BLaER1 (cell line): Measurements from ENCODE around the gene LCLAT1.

Source experiments
- H3K27ac ChIP-seq: shearing (Covaris generic); formaldehyde crosslinking; 2 replicates; pipeline ENCODE4 v1.8.1; 2022
- H3K27me3 ChIP-seq: shearing (Covaris generic); formaldehyde crosslinking; 2 replicates; pipeline ENCODE4 v1.8.1; 2022
- H3K36me3 ChIP-seq: shearing (Covaris generic); formaldehyde crosslinking; 2 replicates; pipeline ENCODE4 v1.8.1; 2022
- H3K4me1 ChIP-seq: shearing (Covaris generic); formaldehyde crosslinking; 2 replicates; pipeline ENCODE4 v1.8.1; 2022
- H3K4me2 ChIP-seq: shearing (Covaris generic); formaldehyde crosslinking; 2 replicates; pipeline ENCODE4 v1.8.1; 2022
- H3K4me3 ChIP-seq: shearing (Covaris generic); formaldehyde crosslinking; 2 replicates; pipeline ENCODE4 v1.8.1; 2022
- H3K9ac ChIP-seq: shearing (Covaris generic); formaldehyde crosslinking; 2 replicates; pipeline ENCODE4 v1.8.1; 2022
- H3K9me3 ChIP-seq: shearing (Covaris generic); formaldehyde crosslinking; 2 replicates; pipeline ENCODE4 v1.8.1; 2022
- H4K20me1 ChIP-seq: shearing (Covaris generic); formaldehyde crosslinking; 2 replicates; pipeline ENCODE4 v1.8.1; 2022
- Cebpa-rat ChIP-seq: shearing (Covaris generic); IDR thresholded peaks from 2 replicates; pipeline ENCODE4 v1.8.1; 2022

LCLAT1 gene

GRCh38 chr2:30567317-30567716, 120.3 kb downstream of the LCLAT1 start:
- no peak overlapping the region for H3K4me3 ChIP-seq
- no peaks in the 10 kb centered on the region for H3K27me3 ChIP-seq
- H3K4me2 ChIP-seq, result no peak overlapping the region
- no peak for TF ChIP-seq Cebpa-rat
- H3K9me3 ChIP-seq, result no peaks in the 10 kb centered on the region
- H3K4me1 ChIP-seq, result no peaks in the 10 kb centered on the region
- peaks cover 40% of the 10 kb centered on the region for H3K36me3 ChIP-seq
- no peak overlapping the region for H3K9ac ChIP-seq
- H4K20me1 ChIP-seq, result no peaks in the 10 kb centered on the region
- no peak overlapping the region for H3K27ac ChIP-seq

GRCh38 chr2:30569946-30570345, 122.9 kb downstream of the LCLAT1 start:
- no peak overlapping the region for H3K4me3 ChIP-seq

GRCh38 chr2:30577151-30577550, 130.1 kb downstream of the LCLAT1 start:
- no peak overlapping the region for H3K4me2 ChIP-seq
- H3K27ac ChIP-seq, result no peak overlapping the region
- no peaks in the 10 kb centered on the region for H4K20me1 ChIP-seq
- no peaks in the 10 kb centered on the region for H3K27me3 ChIP-seq
- TF ChIP-seq Cebpa-rat, result no peak
- peaks cover 7% of the 10 kb centered on the region for H3K36me3 ChIP-seq
- no peaks in the 10 kb centered on the region for H3K4me1 ChIP-seq
- H3K4me3 ChIP-seq, result no peak overlapping the region
- H3K9ac ChIP-seq, result no peak overlapping the region
- no peaks in the 10 kb centered on the region for H3K9me3 ChIP-seq

More at GRCh38 chr2:30569946-30570345, 122.9 kb downstream of the LCLAT1 start:
- Histone ChIP-seq H3K36me3 (peaks cover 31% of the 10 kb centered on the region), H3K9ac (no peak overlapping the region), H3K27me3 (no peaks in the 10 kb centered on the region), H4K20me1 (no peaks in the 10 kb centered on the region), H3K4me1 (no peaks in the 10 kb centered on the region), H3K9me3 (no peaks in the 10 kb centered on the region), H3K27ac (no peak overlapping the region), H3K4me2 (no peak overlapping the region)
- TF ChIP-seq Cebpa-rat, result no peak

GRCh38 chr2:30580391-30580790, 133.3 kb downstream of the LCLAT1 start:
- no peak for TF ChIP-seq Cebpa-rat
- H3K4me1 ChIP-seq, result peaks cover 25% of the 10 kb centered on the region
- no peak overlapping the region for H3K4me3 ChIP-seq
- H3K9ac ChIP-seq, result no peak overlapping the region
- no peaks in the 10 kb centered on the region for H4K20me1 ChIP-seq
- no peak overlapping the region for H3K27ac ChIP-seq
- H3K4me2 ChIP-seq, result no peak overlapping the region
- H3K36me3 ChIP-seq, result no peaks in the 10 kb centered on the region; the same call in 1 of the 2 replicates
- H3K9me3 ChIP-seq, result no peaks in the 10 kb centered on the region
- H3K27me3 ChIP-seq, result no peaks in the 10 kb centered on the region

- no peak for TF ChIP-seq Cebpa-rat
- Histone ChIP-seq H3K4me2 (no peak overlapping the region), H3K9ac (no peak overlapping the region), H4K20me1 (no peaks in the 10 kb centered on the region), H3K4me3 (no peak overlapping the region), H3K27me3 (no peaks in the 10 kb centered on the region), H3K9me3 (peaks cover 5% of the 10 kb centered on the region; the same call in 1 of the 2 replicates), H3K27ac (no peak overlapping the region), H3K4me1 (peaks cover 37% of the 10 kb centered on the region), H3K36me3 (peaks cover 6% of the 10 kb centered on the region; the same call in 1 of the 2 replicates)
Measured at GRCh38 chr2:30582521-30582920, 135.5 kb downstream of the LCLAT1 start.

GRCh38 chr2:30583204-30583749, 136.2 kb downstream of the LCLAT1 start:
- TF ChIP-seq Cebpa-rat, result no peak
- H4K20me1 ChIP-seq, result no peaks in the 10 kb centered on the region
- H3K36me3 ChIP-seq, result peaks cover 6% of the 10 kb centered on the region; the same call in 1 of the 2 replicates
- no peak overlapping the region for H3K4me3 ChIP-seq
- peaks cover 45% of the 10 kb centered on the region for H3K4me1 ChIP-seq
- H3K4me2 ChIP-seq, result peak overlapping the region; percentile 62
- H3K27ac ChIP-seq, result peak overlapping the region; percentile 62
- no peak overlapping the region for H3K9ac ChIP-seq
- H3K27me3 ChIP-seq, result no peaks in the 10 kb centered on the region
- peaks cover 5% of the 10 kb centered on the region; the same call in 1 of the 2 replicates for H3K9me3 ChIP-seq

GRCh38 chr2:30584116-30584515, 137.1 kb downstream of the LCLAT1 start:
- Histone ChIP-seq H3K4me3 (no peak overlapping the region), H3K9me3 (peaks cover 5% of the 10 kb centered on the region; the same call in 1 of the 2 replicates), H4K20me1 (no peaks in the 10 kb centered on the region), H3K36me3 (peaks cover 10% of the 10 kb centered on the region; the same call in 1 of the 2 replicates), H3K4me2 (peak overlapping the region; percentile 62), H3K4me1 (peaks cover 45% of the 10 kb centered on the region), H3K27ac (peak overlapping the region; percentile 62), H3K9ac (peak overlapping the region; percentile 30; the same call in 1 of the 2 replicates), H3K27me3 (no peaks in the 10 kb centered on the region)
- no peak for TF ChIP-seq Cebpa-rat

- Histone ChIP-seq H3K4me2 (no peak overlapping the region), H4K20me1 (no peaks in the 10 kb centered on the region), H3K4me3 (no peak overlapping the region), H3K36me3 (peaks cover 13% of the 10 kb centered on the region; the same call in 1 of the 2 replicates), H3K9me3 (peaks cover 5% of the 10 kb centered on the region; the same call in 1 of the 2 replicates), H3K27me3 (no peaks in the 10 kb centered on the region), H3K27ac (no peak overlapping the region), H3K9ac (no peak overlapping the region), H3K4me1 (peaks cover 34% of the 10 kb centered on the region)
- TF ChIP-seq Cebpa-rat, result no peak
Measured at GRCh38 chr2:30588994-30589393, 141.9 kb downstream of the LCLAT1 start.

GRCh38 chr2:30590407-30590806, 143.4 kb downstream of the LCLAT1 start:
- Histone ChIP-seq H3K9ac (no peak overlapping the region), H3K27me3 (no peaks in the 10 kb centered on the region), H4K20me1 (no peaks in the 10 kb centered on the region), H3K9me3 (peaks cover 6% of the 10 kb centered on the region; the same call in 1 of the 2 replicates), H3K36me3 (peaks cover 13% of the 10 kb centered on the region; the same call in 1 of the 2 replicates), H3K4me1 (peaks cover 20% of the 10 kb centered on the region), H3K4me3 (no peak overlapping the region), H3K4me2 (no peak overlapping the region), H3K27ac (no peak overlapping the region)
- no peak for TF ChIP-seq Cebpa-rat

GRCh38 chr2:30591186-30591585, 144.1 kb downstream of the LCLAT1 start:
- Histone ChIP-seq H3K36me3 (0 out of 2 replicates have a peak, but pooled peaks cover 8% of the 10 kb centered on the region), H3K4me2 (no peak overlapping the region), H3K4me1 (peaks cover 19% of the 10 kb centered on the region), H3K9ac (no peak overlapping the region), H3K27ac (no peak overlapping the region), H4K20me1 (no peaks in the 10 kb centered on the region), H3K27me3 (no peaks in the 10 kb centered on the region), H3K4me3 (no peak overlapping the region), H3K9me3 (peaks cover 7% of the 10 kb centered on the region; the same call in 1 of the 2 replicates)
- no peak for TF ChIP-seq Cebpa-rat
